ENCODE data around the gene RPS27L. TPM values are rescaled to one million over a fixed set of nuclear protein-coding genes. Genes with fewer than 3 reads are reported as not detected.
A peak's percentile ranks its signal among the peaks of the same experiment; 100 is the strongest.

RPS27L gene
- total and polyA plus RNA-seq, 9 of the 15 experiments (the other 6 are each of a cell fraction or from before 2014, with no cell fraction given), result 72.2 to 382 (median 116) TPM

GRCh38 chr15:63157118-63157843 lies at the start of gene RPS27L (continued):
- peak; percentile 85 for TF ChIP-seq CHD1 (IDR thresholded peaks at IDR 0.05; ENCODE audit: low read length)
- peak; percentile 66 for TF ChIP-seq TARDBP (IDR thresholded peaks at IDR 0.05)
- peak; percentile 41 for TF ChIP-seq ASH1L (IDR thresholded peaks at IDR 0.05; ENCODE audit: borderline replicate concordance, low read depth, partially characterized antibody)
- no peak for TF ChIP-seq TCFL5 (CRISPR knock-in tag; conservative IDR thresholded peaks at IDR 0.05)
- TF ChIP-seq PYGO2 (tag; IDR thresholded peaks at IDR 0.05), result no peak
- peak; percentile 80; the same call in 1 of the 2 replicates for TF ChIP-seq ZBTB17 (CRISPR knock-in tag; IDR thresholded peaks at IDR 0.05)
- no peak for TF ChIP-seq JUNB (CRISPR knock-in tag; conservative IDR thresholded peaks at IDR 0.05)
- 0 out of 2 replicates have a peak, but pooled peaks have one; percentile 23 for TF ChIP-seq TCF15 (CRISPR knock-in tag; IDR thresholded peaks at IDR 0.05)
- TF ChIP-seq GABPB1 (CRISPR knock-in tag; IDR thresholded peaks at IDR 0.05), result peak; percentile 88
- no peak for TF ChIP-seq HNRNPUL1 (IDR thresholded peaks at IDR 0.05; ENCODE audit: low read length)
- no peak for TF ChIP-seq PATZ1 (CRISPR knock-in tag; IDR thresholded peaks at IDR 0.05; ENCODE audit: borderline replicate concordance)
- no peak for TF ChIP-seq U2AF2 (optimal IDR thresholded peaks at IDR 0.05; ENCODE audit: low read depth, low read length)
- TF ChIP-seq ZNF12 (CRISPR knock-in tag; IDR thresholded peaks at IDR 0.05), result peak; percentile 82; the same call in 1 of the 2 replicates
- TF ChIP-seq JUN (IDR thresholded peaks at IDR 0.05; ENCODE audit: borderline replicate concordance, low read depth, low read length), result no peak; the same call in 1 of the 2 replicates
- no peak for TF ChIP-seq JUN (CRISPR knock-in tag; IDR thresholded peaks at IDR 0.05; ENCODE audit: borderline replicate concordance)
- TF ChIP-seq KDM5B (IDR thresholded peaks at IDR 0.05; ENCODE audit: insufficient replicate concordance, low read depth, low read length), result peak; percentile 94
- TF ChIP-seq RBM25 (IDR thresholded peaks at IDR 0.05; ENCODE audit: low read depth, low read length, severe bottlenecking), result no peak
- TF ChIP-seq SP2 (IDR thresholded peaks at IDR 0.05; ENCODE audit: extremely low read depth, low read depth, low read length, poor library complexity, severe bottlenecking), result peak; percentile 86
- peak; percentile 43; the same call in 1 of the 2 replicates for TF ChIP-seq ZNF431 (CRISPR knock-in tag; IDR thresholded peaks at IDR 0.05)
- TF ChIP-seq KAT2B (IDR thresholded peaks at IDR 0.05; ENCODE audit: low read depth, low read length), result no peak
- TF ChIP-seq PHF8 (IDR thresholded peaks at IDR 0.05; ENCODE audit: borderline replicate concordance, low read length), result peak; percentile 96
- TF ChIP-seq TAF1 (IDR thresholded peaks at IDR 0.05; ENCODE audit: control insufficient read depth, extremely low read depth, insufficient read depth, low read length, severe bottlenecking), result peak; percentile 99
- no peak for TF ChIP-seq USF1 (CRISPR knock-in tag; IDR thresholded peaks at IDR 0.05)
- TF ChIP-seq KDM1A (IDR thresholded peaks at IDR 0.05), result no peak

All from K562 (cell line).